Neural cell (in vitro differentiated cells): ENCODE results near the gene CASKIN2. TPM values are rescaled to one million over a fixed set of nuclear protein-coding genes. Genes with fewer than 3 reads are reported as not detected.

ENCODE experiments used
- H2AFZ ChIP-seq: fragments of 200-600, 300-800 bp; sonication (generic), shearing (Covaris generic); 2 replicates; pipeline ENCODE4 v1.6.0; 2014; ENCODE audit warnings: low read depth, mild to moderate bottlenecking, antibody characterized with exemption, low read length, moderate library complexity
- H3F3A ChIP-seq: fragments of 200-600 bp; shearing (Covaris generic); 2 replicates; pipeline ENCODE4 v1.6.1; 2016; ENCODE audit warnings: mild to moderate bottlenecking, moderate library complexity, mixed read lengths, antibody characterized with exemption, low read length; ENCODE audit not compliant: insufficient read depth, poor library complexity, severe bottlenecking
- H3K27ac ChIP-seq: fragments of 200-600, 300-800 bp; sonication (generic), shearing (Covaris generic); 2 replicates; pipeline ENCODE4 v1.5.1; 2014; ENCODE audit warnings: mild to moderate bottlenecking, low read length, moderate library complexity
- H3K27me3 ChIP-seq: fragments of 300-800, 200-600 bp; sonication (generic), shearing (Covaris generic); 2 replicates; pipeline ENCODE4 v1.6.0; 2014; ENCODE audit warnings: mild to moderate bottlenecking, low read depth, low read length, moderate library complexity; ENCODE audit not compliant: insufficient read depth
- H3K36me3 ChIP-seq: fragments of 300-800, 200-600 bp; sonication (generic), shearing (Covaris generic); 2 replicates; pipeline ENCODE4 v1.5.1; 2014; ENCODE audit warnings: mild to moderate bottlenecking, antibody characterized with exemption, low read length, moderate library complexity; ENCODE audit not compliant: insufficient read depth
- H3K4me2 ChIP-seq: fragments of 300-800, 200-600 bp; sonication (generic), shearing (Covaris generic); 2 replicates; pipeline ENCODE4 v1.6.0; 2014; ENCODE audit warnings: mild to moderate bottlenecking, low read length
- H3K4me3 ChIP-seq: fragments of 300-800, 200-600 bp; sonication (generic), shearing (Covaris generic); 2 replicates; pipeline ENCODE4 v1.5.1; 2014; ENCODE audit warnings: mild to moderate bottlenecking, low read length, moderate library complexity
- H3K79me2 ChIP-seq: fragments of 200-600 bp; shearing (Covaris generic); replicated peaks from 2 replicates; pipeline ENCODE4 v1.6.0; 2014; ENCODE audit warnings: mild to moderate bottlenecking, low read length, moderate library complexity; ENCODE audit not compliant: insufficient read depth
- H3K9ac ChIP-seq: fragments of 300-800, 200-600 bp; sonication (generic), shearing (Covaris generic); 2 replicates; pipeline ENCODE4 v1.6.1; 2016; ENCODE audit warnings: mild to moderate bottlenecking, low read length, mixed read lengths
- H3K9me2 ChIP-seq: fragments of 200-600 bp; shearing (Covaris generic); 2 replicates; pipeline ENCODE4 v1.6.1; 2016; ENCODE audit warnings: mild to moderate bottlenecking, low read length, mixed read lengths; ENCODE audit not compliant: insufficient read depth
- H3K9me3 ChIP-seq: fragments of 200-600, 300-800 bp; sonication (generic), shearing (Covaris generic); 2 replicates; pipeline ENCODE4 v1.6.1; 2016; ENCODE audit warnings: mild to moderate bottlenecking, mixed run types, low read length, moderate library complexity, mixed read lengths
- H4K20me1 ChIP-seq: fragments of 200-600 bp; shearing (Covaris generic); 2 replicates; pipeline ENCODE4 v1.6.1; 2016; ENCODE audit warnings: mild to moderate bottlenecking, mixed run types; ENCODE audit not compliant: insufficient read depth
- CTCF ChIP-seq: fragments of 450-650 bp; IDR thresholded peaks from 2 replicates; pipeline ENCODE4 v1.5.1; 2014; ENCODE audit warnings: antibody characterized with exemption, mild to moderate bottlenecking, moderate library complexity; ENCODE audit not compliant: poor library complexity, severe bottlenecking
- EP300 ChIP-seq: fragments of 450-650 bp; conservative IDR thresholded peaks from 2 replicates; pipeline ENCODE4 v1.6.1; 2014; ENCODE audit warnings: antibody characterized with exemption, mild to moderate bottlenecking, moderate library complexity; ENCODE audit not compliant: poor library complexity, severe bottlenecking
- EZH2 ChIP-seq: fragments of 200-600, 300-800 bp; shearing (Covaris generic), sonication (generic); IDR thresholded peaks from 2 replicates; pipeline ENCODE4 v1.6.1; 2014; ENCODE audit warnings: antibody characterized with exemption, low read length, borderline replicate concordance, mild to moderate bottlenecking; ENCODE audit not compliant: insufficient read depth, poor library complexity, severe bottlenecking
- MXI1 ChIP-seq: fragments of 450-650 bp; conservative IDR thresholded peaks from 2 replicates; pipeline ENCODE4 v1.6.1; 2014; ENCODE audit warnings: antibody characterized with exemption, mild to moderate bottlenecking; ENCODE audit not compliant: poor library complexity, severe bottlenecking
- POLR2AphosphoS5 ChIP-seq: IDR thresholded peaks from 2 replicates; pipeline ENCODE4 v1.6.1; 2012
- RAD21 ChIP-seq: fragments of 450-650 bp; conservative IDR thresholded peaks from 2 replicates; pipeline ENCODE4 v1.6.1; 2014; ENCODE audit warnings: antibody characterized with exemption, mild to moderate bottlenecking, moderate library complexity
- REST ChIP-seq: IDR thresholded peaks from 2 replicates; pipeline ENCODE4 v1.6.1; 2012; ENCODE audit warnings: borderline replicate concordance
- SMC3 ChIP-seq: fragments of 450-650 bp; conservative IDR thresholded peaks from 2 replicates; pipeline ENCODE4 v1.6.1; 2014; ENCODE audit warnings: antibody characterized with exemption, mild to moderate bottlenecking, moderate library complexity; ENCODE audit not compliant: poor library complexity
- TAF1 ChIP-seq: IDR thresholded peaks from 2 replicates; pipeline ENCODE4 v1.6.1; 2012; ENCODE audit warnings: low read depth
- polyA plus RNA-seq: library from polyadenylated mRNA; depleted of rRNA; stranded (reverse); fragments of >200 nt; gene quantifications from 2 replicates; pipeline ENCODE4 v1.2.3, GENCODE V29; 2014

CASKIN2 gene
- polyA plus RNA-seq, 1 donor from 2014 or later: 2.8 TPM

GRCh38 chr17:75536366-75536765 lies 21.0 kb upstream of the CASKIN2 start:
- Histone ChIP-seq H3K79me2 (no peaks in the 10 kb centered on the region), H2AFZ (no peak overlapping the region), H3K9me3 (no peaks in the 10 kb centered on the region), H3K9ac (no peak overlapping the region), H3K27ac (no peak overlapping the region), H3K4me3 (no peak overlapping the region), H3K36me3 (no peaks in the 10 kb centered on the region), H3K9me2 (no peaks in the 10 kb centered on the region), H3K4me2 (no peak overlapping the region), H4K20me1 (no peaks in the 10 kb centered on the region), H3F3A (no peaks in the 10 kb centered on the region), H3K27me3 (no peaks in the 10 kb centered on the region)
- no peak for TF ChIP-seq MXI1
- TF ChIP-seq EZH2: no peak
- TF ChIP-seq REST: no peak
- TF ChIP-seq SMC3: no peak
- no peak for TF ChIP-seq TAF1
- TF ChIP-seq CTCF: no peak
- TF ChIP-seq RAD21: no peak
- no peak for TF ChIP-seq EP300
- TF ChIP-seq POLR2AphosphoS5: no peak

- TF ChIP-seq CTCF: no peak
- no peak for TF ChIP-seq POLR2AphosphoS5
- no peak for TF ChIP-seq REST
- no peak for TF ChIP-seq MXI1
- TF ChIP-seq TAF1: no peak
- TF ChIP-seq EZH2: no peak
- no peak for TF ChIP-seq EP300
- TF ChIP-seq RAD21: no peak
- TF ChIP-seq SMC3: no peak
- Histone ChIP-seq H3K27me3 (no peaks in the 10 kb centered on the region), H3K27ac (no peak overlapping the region), H3K4me2 (no peak overlapping the region), H3K4me3 (no peak overlapping the region), H3K36me3 (no peaks in the 10 kb centered on the region), H4K20me1 (no peaks in the 10 kb centered on the region), H3F3A (no peaks in the 10 kb centered on the region), H2AFZ (no peak overlapping the region), H3K9ac (no peak overlapping the region), H3K9me3 (no peaks in the 10 kb centered on the region), H3K9me2 (no peaks in the 10 kb centered on the region), H3K79me2 (no peaks in the 10 kb centered on the region)
Measured at GRCh38 chr17:75535871-75536270, 20.5 kb upstream of the CASKIN2 start.
